Transverse colon (tissue), 4 donors: ENCODE measurements around the gene DHRSX.

Source experiments
- POLR2A ChIP-seq: fragments of 450-650 bp; IDR thresholded peaks from one replicate; pipeline ENCODE4 v1.6.1; 2016; ENCODE audit warnings: antibody characterized with exemption, mild to moderate bottlenecking, moderate library complexity
- POLR2AphosphoS5 ChIP-seq, 3 donors: sonication (generic); formaldehyde crosslinking; IDR thresholded peaks; one replicate each; pipeline ENCODE4 v1.6.1; 2016; ENCODE audit warnings: antibody characterized with exemption in 3 of 3
- TF ChIP-seq, protein P1 (sequence below), 5 experiments: fragments of 200-600 bp in 3 of 5; fragments of 450-650 bp in 2 of 5; sonication (generic) in 3 of 5; IDR thresholded peaks; 1 replicate in 2 of 5; 2 replicates in 3 of 5; pipeline ENCODE4 v1.5.1; 2016 to 2017; ENCODE audit warnings: antibody characterized with exemption in 5 of 5, inconsistent platforms in 3 of 5, mild to moderate bottlenecking in 2 of 5, moderate library complexity in 1 of 5

DNA sequence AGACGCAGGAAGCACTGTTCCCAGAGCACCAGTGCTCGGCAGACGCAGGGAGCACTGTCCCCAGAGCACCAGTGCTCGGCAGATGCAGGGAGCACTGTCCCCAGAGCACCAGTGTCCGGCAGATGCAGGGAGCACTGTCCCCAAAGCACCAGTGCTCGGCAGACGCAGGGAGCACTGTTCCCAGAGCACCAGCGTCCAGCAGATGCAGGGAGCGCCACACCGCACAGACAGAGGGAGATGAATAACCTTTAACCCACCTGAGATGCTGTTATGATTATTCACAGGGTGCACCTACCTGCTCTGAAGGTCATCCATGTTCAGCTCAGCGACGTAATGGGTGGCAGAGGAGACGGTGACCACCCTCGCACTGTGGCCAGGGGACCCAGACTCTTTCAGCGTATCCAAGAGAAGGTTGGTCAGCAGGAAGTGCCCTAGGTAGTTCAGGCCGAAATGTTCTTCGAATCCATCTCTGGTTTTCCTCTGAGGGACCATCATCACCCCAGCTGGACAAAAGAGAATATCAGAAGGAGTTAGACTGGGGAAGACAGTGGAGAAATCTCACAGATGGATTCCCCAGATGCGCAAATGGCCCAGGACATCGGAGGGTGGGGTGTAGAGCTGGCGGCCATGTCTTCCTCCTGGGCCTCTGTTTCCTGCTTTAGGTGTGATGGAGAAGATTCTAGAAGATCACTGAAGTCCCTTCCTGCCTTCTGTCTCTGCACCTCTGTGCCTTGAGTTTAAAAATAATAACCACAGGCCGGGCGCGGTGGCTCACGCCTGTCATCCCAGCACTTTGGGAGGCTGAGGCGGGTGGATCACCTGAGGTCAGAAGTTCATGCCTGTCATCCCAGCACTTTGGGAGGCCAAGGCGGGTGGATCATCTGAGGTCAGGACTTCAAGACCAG, 234.1 kb downstream of the DHRSX start:
- TF ChIP-seq POLR2A = no peak
- TF ChIP-seq, protein P1, sequence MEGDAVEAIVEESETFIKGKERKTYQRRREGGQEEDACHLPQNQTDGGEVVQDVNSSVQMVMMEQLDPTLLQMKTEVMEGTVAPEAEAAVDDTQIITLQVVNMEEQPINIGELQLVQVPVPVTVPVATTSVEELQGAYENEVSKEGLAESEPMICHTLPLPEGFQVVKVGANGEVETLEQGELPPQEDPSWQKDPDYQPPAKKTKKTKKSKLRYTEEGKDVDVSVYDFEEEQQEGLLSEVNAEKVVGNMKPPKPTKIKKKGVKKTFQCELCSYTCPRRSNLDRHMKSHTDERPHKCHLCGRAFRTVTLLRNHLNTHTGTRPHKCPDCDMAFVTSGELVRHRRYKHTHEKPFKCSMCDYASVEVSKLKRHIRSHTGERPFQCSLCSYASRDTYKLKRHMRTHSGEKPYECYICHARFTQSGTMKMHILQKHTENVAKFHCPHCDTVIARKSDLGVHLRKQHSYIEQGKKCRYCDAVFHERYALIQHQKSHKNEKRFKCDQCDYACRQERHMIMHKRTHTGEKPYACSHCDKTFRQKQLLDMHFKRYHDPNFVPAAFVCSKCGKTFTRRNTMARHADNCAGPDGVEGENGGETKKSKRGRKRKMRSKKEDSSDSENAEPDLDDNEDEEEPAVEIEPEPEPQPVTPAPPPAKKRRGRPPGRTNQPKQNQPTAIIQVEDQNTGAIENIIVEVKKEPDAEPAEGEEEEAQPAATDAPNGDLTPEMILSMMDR (IDR thresholded peaks at IDR 0.05) = no peak
- TF ChIP-seq POLR2AphosphoS5 (IDR thresholded peaks at IDR 0.05) = no peak
